ENCODE results near the gene PANK3.
"Not testable (repeated sequence)": the region's sequence is repeated elsewhere in the genome, so short reads cannot be mapped to it uniquely, and the experiment has no call there.

The PANK3 gene

GRCh38 chr5:168534351-168534750, 44.8 kb downstream of the PANK3 start:
- H3K9me3 ChIP-seq (ENCODE audit: control insufficient read depth, insufficient read depth, low read length); H3K4me1 ChIP-seq (ENCODE audit: control insufficient read depth, insufficient read depth, low read length); H3K9ac ChIP-seq (ENCODE audit: low read depth, low read length); H3K4me3 ChIP-seq (ENCODE audit: low read depth, low read length); H3K36me3 ChIP-seq (ENCODE audit: control insufficient read depth, insufficient read depth, low read length): not testable (repeated sequence)
- peaks cover 15% of the 10 kb centered on the region for H3K27me3 ChIP-seq (ENCODE audit: control insufficient read depth, insufficient read depth, low read length)

GRCh38 chr5:168531987-168532864, 46.9 kb downstream of the PANK3 start:
- H3K9me3 ChIP-seq (ENCODE audit: control insufficient read depth, insufficient read depth, low read length), result no peaks in the 10 kb centered on the region
- peaks cover 5% of the 10 kb centered on the region for H3K4me1 ChIP-seq (ENCODE audit: control insufficient read depth, insufficient read depth, low read length)
- no peaks in the 10 kb centered on the region for H3K36me3 ChIP-seq (ENCODE audit: control insufficient read depth, insufficient read depth, low read length)
- no peak overlapping the region for H3K9ac ChIP-seq (ENCODE audit: low read depth, low read length)
- H3K27me3 ChIP-seq (ENCODE audit: control insufficient read depth, insufficient read depth, low read length), result peaks cover 22% of the 10 kb centered on the region
- no peak overlapping the region for H3K4me3 ChIP-seq (ENCODE audit: low read depth, low read length)

- peaks cover 22% of the 10 kb centered on the region for H3K27me3 ChIP-seq (ENCODE audit: control insufficient read depth, insufficient read depth, low read length)
- no peaks in the 10 kb centered on the region for H3K9me3 ChIP-seq (ENCODE audit: control insufficient read depth, insufficient read depth, low read length)
- no peaks in the 10 kb centered on the region for H3K36me3 ChIP-seq (ENCODE audit: control insufficient read depth, insufficient read depth, low read length)
- H3K9ac ChIP-seq (ENCODE audit: low read depth, low read length), result no peak overlapping the region
- peaks cover 5% of the 10 kb centered on the region for H3K4me1 ChIP-seq (ENCODE audit: control insufficient read depth, insufficient read depth, low read length)
- H3K4me3 ChIP-seq (ENCODE audit: low read depth, low read length), result no peak overlapping the region
These were observed 48.0 kb downstream of the PANK3 start for GRCh38 chr5:168531191-168531590.

- no peaks in the 10 kb centered on the region for H3K36me3 ChIP-seq (ENCODE audit: control insufficient read depth, insufficient read depth, low read length)
- H3K9me3 ChIP-seq (ENCODE audit: control insufficient read depth, insufficient read depth, low read length), result no peaks in the 10 kb centered on the region
- no peak overlapping the region for H3K9ac ChIP-seq (ENCODE audit: low read depth, low read length)
- peaks cover 5% of the 10 kb centered on the region for H3K4me1 ChIP-seq (ENCODE audit: control insufficient read depth, insufficient read depth, low read length)
- H3K27me3 ChIP-seq (ENCODE audit: control insufficient read depth, insufficient read depth, low read length), result peaks cover 22% of the 10 kb centered on the region
- H3K4me3 ChIP-seq (ENCODE audit: low read depth, low read length), result no peak overlapping the region
These were observed 48.5 kb downstream of the PANK3 start for GRCh38 chr5:168530621-168531150.

GRCh38 chr5:168529374-168530234, 49.6 kb downstream of the PANK3 start:
- Histone ChIP-seq H3K9me3 (ENCODE audit: control insufficient read depth, insufficient read depth, low read length) (no peaks in the 10 kb centered on the region), H3K4me1 (ENCODE audit: control insufficient read depth, insufficient read depth, low read length) (peaks cover 5% of the 10 kb centered on the region), H3K4me3 (ENCODE audit: low read depth, low read length) (peak overlapping the region; percentile 49), H3K9ac (ENCODE audit: low read depth, low read length) (no peak overlapping the region), H3K27me3 (ENCODE audit: control insufficient read depth, insufficient read depth, low read length) (peaks cover 22% of the 10 kb centered on the region), H3K36me3 (ENCODE audit: control insufficient read depth, insufficient read depth, low read length) (no peaks in the 10 kb centered on the region)

GRCh38 chr5:168528521-168529373, 50.4 kb downstream of the PANK3 start, which contains the start of gene FBLL1:
Gene FBLL1, plus strand, starts transcription at chr5:168529305. Its CDS starts 200 bp downstream, at chr5:168529505.
- H3K36me3 ChIP-seq (ENCODE audit: control insufficient read depth, insufficient read depth, low read length), result no peaks in the 10 kb centered on the region
- H3K9me3 ChIP-seq (ENCODE audit: control insufficient read depth, insufficient read depth, low read length), result no peaks in the 10 kb centered on the region
- H3K4me1 ChIP-seq (ENCODE audit: control insufficient read depth, insufficient read depth, low read length), result peaks cover 5% of the 10 kb centered on the region
- H3K9ac ChIP-seq (ENCODE audit: low read depth, low read length), result no peak within 1 kb of the TSS
- peaks cover 22% of the 10 kb centered on the region for H3K27me3 ChIP-seq (ENCODE audit: control insufficient read depth, insufficient read depth, low read length)
- H3K4me3 ChIP-seq (ENCODE audit: low read depth, low read length), result peak within 1 kb of the TSS; percentile 67

- Histone ChIP-seq H3K9ac (ENCODE audit: low read depth, low read length) (no peak overlapping the region), H3K27me3 (ENCODE audit: control insufficient read depth, insufficient read depth, low read length) (peaks cover 22% of the 10 kb centered on the region), H3K36me3 (ENCODE audit: control insufficient read depth, insufficient read depth, low read length) (no peaks in the 10 kb centered on the region)
These were observed 51.3 kb downstream of the PANK3 start for GRCh38 chr5:168527756-168528295.

GRCh38 chr5:168525856-168526255, 53.3 kb downstream of the PANK3 start:
- H3K4me3 ChIP-seq (ENCODE audit: low read depth, low read length), result no peak overlapping the region
- peaks cover 19% of the 10 kb centered on the region for H3K27me3 ChIP-seq (ENCODE audit: control insufficient read depth, insufficient read depth, low read length)
- no peaks in the 10 kb centered on the region for H3K9me3 ChIP-seq (ENCODE audit: control insufficient read depth, insufficient read depth, low read length)
- H3K36me3 ChIP-seq (ENCODE audit: control insufficient read depth, insufficient read depth, low read length), result no peaks in the 10 kb centered on the region
- peaks cover 2% of the 10 kb centered on the region for H3K4me1 ChIP-seq (ENCODE audit: control insufficient read depth, insufficient read depth, low read length)
- H3K9ac ChIP-seq (ENCODE audit: low read depth, low read length), result no peak overlapping the region

More at GRCh38 chr5:168527756-168528295, 51.3 kb downstream of the PANK3 start:
- peaks cover 5% of the 10 kb centered on the region for H3K4me1 ChIP-seq (ENCODE audit: control insufficient read depth, insufficient read depth, low read length)
- no peaks in the 10 kb centered on the region for H3K9me3 ChIP-seq (ENCODE audit: control insufficient read depth, insufficient read depth, low read length)
- H3K4me3 ChIP-seq (ENCODE audit: low read depth, low read length), result no peak overlapping the region

- Histone ChIP-seq H3K27me3 (ENCODE audit: control insufficient read depth, insufficient read depth, low read length) (no peaks in the 10 kb centered on the region), H3K4me1 (ENCODE audit: control insufficient read depth, insufficient read depth, low read length) (no peaks in the 10 kb centered on the region), H3K36me3 (ENCODE audit: control insufficient read depth, insufficient read depth, low read length) (peaks cover 46% of the 10 kb centered on the region), H3K9me3 (ENCODE audit: control insufficient read depth, insufficient read depth, low read length) (no peaks in the 10 kb centered on the region), H3K9ac (ENCODE audit: low read depth, low read length) (no peak overlapping the region), H3K4me3 (ENCODE audit: low read depth, low read length) (no peak overlapping the region)
These were observed 65.2 kb downstream of the PANK3 start for GRCh38 chr5:168513861-168514428.

GRCh38 chr5:168502563-168503237, 76.5 kb downstream of the PANK3 start:
- Histone ChIP-seq H3K4me1 (ENCODE audit: control insufficient read depth, insufficient read depth, low read length) (no peaks in the 10 kb centered on the region), H3K36me3 (ENCODE audit: control insufficient read depth, insufficient read depth, low read length) (peaks cover 24% of the 10 kb centered on the region), H3K9me3 (ENCODE audit: control insufficient read depth, insufficient read depth, low read length) (no peaks in the 10 kb centered on the region), H3K4me3 (ENCODE audit: low read depth, low read length) (no peak overlapping the region), H3K27me3 (ENCODE audit: control insufficient read depth, insufficient read depth, low read length) (no peaks in the 10 kb centered on the region), H3K9ac (ENCODE audit: low read depth, low read length) (no peak overlapping the region)
